Endothelial cell of umbilical vein (primary cell): ENCODE results near the gene FRY. TPM values are rescaled to one million over a fixed set of nuclear protein-coding genes. Genes with fewer than 3 reads are reported as not detected.

Experiments
- BruUV-seq: library from RNA; stranded (reverse); fragments of 400-500 nt; replicated peaks from 2 replicates; lab custom pipeline; 2021; lab: Mats Ljungman, UMichigan
- CTCF ChIA-PET: fragments of 300-600, 350-600 bp; sonication (Branson Sonifier 250); formaldehyde crosslinking; loops from one replicate; lab custom pipeline; 2021; ENCODE audit warnings: antibody characterized with exemption, inconsistent platforms; lab: Charles Lee
- POLR2A ChIA-PET: fragments of 300-600, 350-600 bp; sonication (Branson Sonifier 250); formaldehyde crosslinking; loops from one replicate; lab custom pipeline; 2021; ENCODE audit warnings: antibody characterized with exemption, inconsistent platforms; lab: Charles Lee
- DNase-seq: peaks from one replicate; pipeline ENCODE4 v3.0.0-alpha.2; 2011; ENCODE audit warnings: low read depth, low spot score
- FAIRE-seq: peaks from 2 replicates; lab custom pipeline; 2011; peaks lifted over from hg19 to GRCh38; lab: Jason Lieb, UNC
- H2AFZ ChIP-seq: 2 replicates; pipeline ENCODE4 v1.6.0; 2012; ENCODE audit warnings: low read depth, low read length, control low read depth, inconsistent platforms
- H3K27ac ChIP-seq: 2 replicates; pipeline ENCODE4 v1.5.1; 2011; ENCODE audit warnings: low read depth, mild to moderate bottlenecking, control low read depth, low read length, moderate library complexity; ENCODE audit not compliant: insufficient read depth
- H3K27me3 ChIP-seq, 2 experiments: 2 replicates each; pipeline versions ENCODE4 v1.6.0 to v1.6.1; 2011; ENCODE audit warnings: low read length in 2 of 2, mixed read lengths in 1 of 2; ENCODE audit not compliant: control insufficient read depth in 2 of 2, insufficient read depth in 2 of 2
- H3K36me3 ChIP-seq, 2 experiments: 2 replicates in 1 of 2; 3 replicates in 1 of 2; pipeline ENCODE4 v1.5.1; 2011; ENCODE audit warnings: low read length in 2 of 2, mild to moderate bottlenecking in 1 of 2, moderate library complexity in 1 of 2; ENCODE audit not compliant: control insufficient read depth in 2 of 2, insufficient read depth in 2 of 2; ENCODE audit errors: extremely low read depth in 1 of 2
- H3K4me1 ChIP-seq: 3 replicates; pipeline ENCODE4 v1.5.1; 2011; ENCODE audit warnings: mild to moderate bottlenecking, low read length; ENCODE audit not compliant: control insufficient read depth, insufficient read depth; ENCODE audit errors: extremely low read depth
- H3K4me2 ChIP-seq: 2 replicates; pipeline ENCODE4 v1.6.1; 2011; ENCODE audit warnings: low read length, control low read depth, mixed read lengths; ENCODE audit not compliant: insufficient read depth
- H3K4me3 ChIP-seq, 3 experiments: fragments of 200-600 bp in 1 of 3; sonication (generic), shearing (Covaris generic) in 1 of 3; replicated peaks in 1 of 3; 2 replicates each; pipeline ENCODE4 v1.5.1; 2011 to 2016; ENCODE audit warnings: control low read depth in 3 of 3, low read length in 3 of 3, mild to moderate bottlenecking in 2 of 3, inconsistent platforms in 1 of 3, low read depth in 1 of 3, moderate library complexity in 1 of 3; ENCODE audit not compliant: insufficient read depth in 1 of 3
- H3K79me2 ChIP-seq: 2 replicates; pipeline ENCODE4 v1.6.0; 2012; ENCODE audit warnings: low read length, inconsistent platforms; ENCODE audit not compliant: control insufficient read depth, insufficient read depth
- H3K9ac ChIP-seq: replicated peaks from 2 replicates; pipeline ENCODE3; 2011; ENCODE audit warnings: low read length, control low read depth; ENCODE audit not compliant: insufficient read depth; ENCODE audit errors: extremely low read depth
- H3K9me1 ChIP-seq: replicated peaks from 3 replicates; pipeline ENCODE4 v1.6.0; 2011; ENCODE audit warnings: mild to moderate bottlenecking, low read length; ENCODE audit not compliant: control insufficient read depth, insufficient read depth; ENCODE audit errors: extremely low read depth
- H3K9me3 ChIP-seq: replicated peaks from 2 replicates; pipeline ENCODE4 v1.5.1; 2012; ENCODE audit warnings: low read length, inconsistent platforms; ENCODE audit not compliant: control insufficient read depth, insufficient read depth
- H4K20me1 ChIP-seq: replicated peaks from 2 replicates; pipeline ENCODE3; 2011; ENCODE audit warnings: mild to moderate bottlenecking, low read length; ENCODE audit not compliant: control insufficient read depth, insufficient read depth; ENCODE audit errors: extremely low read depth
- CTCF ChIP-seq, 2 donors: IDR thresholded peaks; 1 replicate in 1 of 2; 2 replicates in 1 of 2; pipeline ENCODE4 v1.5.1; 2011; ENCODE audit warnings: low read length in 2 of 2, mild to moderate bottlenecking in 2 of 2, moderate library complexity in 2 of 2, control low read depth in 1 of 2, inconsistent platforms in 1 of 2, low read depth in 1 of 2; ENCODE audit not compliant: insufficient read depth in 1 of 2; ENCODE audit errors: extremely low read depth in 1 of 2
- EZH2 ChIP-seq: IDR thresholded peaks from 2 replicates; pipeline ENCODE4 v1.6.1; 2012; ENCODE audit warnings: borderline replicate concordance, low read depth, mild to moderate bottlenecking, moderate library complexity, low read length, inconsistent platforms; ENCODE audit not compliant: severe bottlenecking
- FOS ChIP-seq: IDR thresholded peaks from 2 replicates; pipeline ENCODE4 v1.6.1; 2011; ENCODE audit warnings: mild to moderate bottlenecking, low read length, moderate library complexity, borderline replicate concordance; ENCODE audit not compliant: insufficient read depth
- GATA2 ChIP-seq: IDR thresholded peaks from 2 replicates; pipeline ENCODE4 v1.7.0; 2011; ENCODE audit warnings: low read depth, mild to moderate bottlenecking, moderate library complexity, mixed read lengths, low read length; ENCODE audit not compliant: insufficient read length, insufficient read depth
- JUN ChIP-seq: IDR thresholded peaks from 2 replicates; pipeline ENCODE4 v1.6.1; 2011; ENCODE audit warnings: borderline replicate concordance, low read depth; ENCODE audit not compliant: insufficient read length, insufficient read depth
- MAX ChIP-seq: IDR thresholded peaks from 2 replicates; pipeline ENCODE4 v1.6.1; 2011; ENCODE audit not compliant: insufficient read depth, insufficient read length
- MYC ChIP-seq: IDR thresholded peaks from one replicate; pipeline ENCODE4 v1.6.1; 2011; ENCODE audit warnings: mild to moderate bottlenecking, low read depth, low read length
- POLR2A ChIP-seq: IDR thresholded peaks from 2 replicates; pipeline ENCODE4 v1.6.1; 2012; ENCODE audit warnings: low read depth, mild to moderate bottlenecking, control low read depth, low read length
- POLR2AphosphoS5 ChIP-seq: IDR thresholded peaks from 2 replicates; pipeline ENCODE4 v1.6.1; 2012; ENCODE audit warnings: low read depth, mild to moderate bottlenecking, control low read depth, low read length, moderate library complexity; ENCODE audit not compliant: insufficient read depth
- dilution Hi-C: fragments of 300-500 bp; cut with MboI; formaldehyde crosslinking; loops from one replicate; pipeline ENCODE4 v1.15.0; 2019; ENCODE audit warnings: low sequenced_read_pairs; ENCODE audit not compliant: extremely low pct_ligation_motif_present
- intact Hi-C: fragments of 100-400 bp; cut with micrococcal nuclease; formaldehyde crosslinking; loops from one replicate; pipeline ENCODE4 v1.10.0; 2022
- polyA plus RNA-seq, 4 experiments: library from polyadenylated mRNA; depleted of rRNA in 3 of 4; stranded (reverse) in 3 of 4; unstranded in 1 of 4; fragments of >200 nt; gene quantifications; 2 replicates each; pipeline versions ENCODE4 v1.2.1 to v1.2.3, GENCODE V29; 2011 to 2012; ENCODE audit warnings: missing spikeins in 1 of 4
- total RNA-seq: library from RNA; stranded (reverse); gene quantifications from 2 replicates; pipeline ENCODE4 v1.2.3, GENCODE V29; 2021

The FRY gene
- total and polyA plus RNA-seq, 2 donors (not counting 3 experiments of a cell fraction or from before 2014, with no cell fraction given) = 57.3 to 75.8 TPM

GRCh38 chr13:31982124-31982523, 49.5 kb upstream of the FRY start:
- no TSS peak for BruUV-seq
- Histone ChIP-seq H3K27me3 (peaks cover 2 to 8% of the 10 kb centered on the region in 2 experiments), H3K9me3 (no peaks in the 10 kb centered on the region), H4K20me1 (no peaks in the 10 kb centered on the region), H3K79me2 (no peaks in the 10 kb centered on the region), H3K27ac (no peak overlapping the region), H3K9ac (no peak overlapping the region), H2AFZ (no peak overlapping the region), H3K4me1 (no peaks in the 10 kb centered on the region), H3K9me1 (no peaks in the 10 kb centered on the region), H3K36me3 (no peaks in the 10 kb centered on the region), H3K4me3 (no peak overlapping the region), H3K4me2 (no peak overlapping the region)
- TF ChIP-seq POLR2A (no peak), POLR2AphosphoS5 (no peak), MYC (no peak), MAX (no peak), EZH2 (no peak), JUN (no peak), CTCF (IDR thresholded peaks at IDR 0.05; ENCODE audit: extremely low read depth in 1 of 2, insufficient read depth in 1 of 2, low read depth in 1 of 2, low read length in 2 of 2) (no peak), GATA2 (no peak), FOS (no peak)
- no peak for FAIRE-seq
- intact Hi-C loops = no loop called here
- ChIA-PET POLR2A (no interaction called here), CTCF (no interaction called here)
- dilution Hi-C loops = no loop called here
- DNase-seq = no peak
